Measurements from ENCODE around the gene SLC5A11.

DNA sequence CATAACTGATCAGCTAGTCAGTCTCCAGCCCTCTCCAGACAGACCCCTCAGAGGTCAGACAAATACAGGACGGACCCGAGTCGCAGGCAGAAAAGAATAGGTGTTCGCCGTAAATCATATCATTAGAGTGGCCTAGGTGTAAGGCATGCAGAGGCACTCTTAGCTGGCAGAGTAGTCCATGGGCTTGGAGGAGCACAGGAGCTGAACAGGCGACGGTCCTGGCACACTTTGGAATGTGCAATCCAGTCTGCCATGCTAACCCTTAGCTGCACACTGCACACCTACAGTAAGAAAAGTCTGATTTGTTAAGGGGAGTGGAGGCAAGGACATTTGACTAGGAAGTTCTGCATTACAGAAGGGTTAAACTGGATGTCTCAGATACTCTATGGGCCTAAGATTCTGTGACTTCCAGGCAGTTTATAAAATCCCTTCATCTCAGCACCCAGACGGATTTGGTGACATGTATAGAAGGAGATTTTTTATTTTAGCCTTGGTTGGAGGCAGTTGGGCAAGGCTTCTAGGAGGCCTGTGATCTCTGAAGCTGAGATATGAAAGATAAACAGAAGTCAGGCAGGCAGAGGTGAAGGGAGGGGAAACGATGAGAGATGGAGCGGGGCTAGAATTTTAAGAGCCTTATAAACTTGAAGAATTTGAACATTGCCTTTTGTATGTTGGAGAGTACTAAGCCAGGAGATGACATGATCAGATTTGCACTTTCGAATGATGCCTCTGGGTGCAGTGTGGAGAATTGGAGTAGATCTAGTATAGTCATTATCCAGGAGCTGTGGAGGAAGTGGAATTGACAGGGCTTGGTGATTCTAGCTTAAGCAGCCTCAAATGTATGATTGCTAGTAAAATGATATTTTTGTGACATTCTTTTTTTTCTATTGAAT is 34.6 kb upstream of the SLC5A11 start:
- TF ChIP-seq CTCF (IDR thresholded peaks at IDR 0.05) (no peak), POLR2A (IDR thresholded peaks at IDR 0.05) (no peak)

Measured in body of pancreas (tissue), 4 donors.